Epithelial cell of esophagus (primary cell): ENCODE results near the gene NPM1.

Source experiments
- DNase-seq: peaks from one replicate; pipeline ENCODE4 v3.0.0; 2010; ENCODE audit warnings: low read depth
- H3K4me3 ChIP-seq: 2 replicates; pipeline ENCODE4 v1.5.1; 2011; ENCODE audit warnings: mild to moderate bottlenecking, low read length, control low read depth
- CTCF ChIP-seq: IDR thresholded peaks from 2 replicates; pipeline ENCODE4 v1.5.1; 2011; ENCODE audit warnings: low read depth, mild to moderate bottlenecking, low read length, control low read depth, inconsistent platforms; ENCODE audit not compliant: insufficient read depth; ENCODE audit errors: missing control alignments

The NPM1 gene

DNA sequence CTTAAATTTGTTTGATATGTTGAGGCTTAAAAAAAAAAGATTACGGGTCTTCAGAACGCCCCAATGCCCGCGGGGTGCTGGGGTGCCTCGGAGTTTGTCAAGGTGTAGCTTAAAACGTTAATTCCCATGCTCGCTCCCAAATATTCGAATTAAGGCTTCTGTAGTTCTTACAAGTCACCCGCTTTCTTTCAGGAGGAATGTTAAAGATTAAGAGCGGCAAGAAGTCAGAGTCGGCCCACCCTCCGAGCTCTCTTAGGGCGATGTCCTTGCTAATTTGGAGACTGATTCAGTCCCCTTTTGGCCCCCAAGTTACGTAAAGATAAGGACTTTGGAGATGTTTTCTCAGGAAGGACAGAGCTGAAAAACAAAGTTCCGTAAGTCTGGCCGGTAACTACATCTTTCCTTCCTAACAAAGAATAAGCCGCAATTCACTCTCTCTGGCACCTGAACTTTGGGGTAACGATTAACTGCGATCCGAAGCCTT lies 746 bp upstream of the NPM1 start:
- TF ChIP-seq CTCF, result no peak
- DNase-seq, result peak; percentile 8
- peak overlapping the region; percentile 92 for H3K4me3 ChIP-seq

GRCh38 chr5:171387970-171388815 lies 544 bp downstream of the NPM1 start:
- TF ChIP-seq CTCF, result no peak
- H3K4me3 ChIP-seq, result peak overlapping the region; percentile 92
- DNase-seq, result peak; percentile 82

- TF ChIP-seq CTCF, result no peak
- no peak for DNase-seq
- peak overlapping the region; percentile 92 for H3K4me3 ChIP-seq
Measured at GRCh38 chr5:171388816-171389168, 1.1 kb downstream of the NPM1 start.

DNA sequence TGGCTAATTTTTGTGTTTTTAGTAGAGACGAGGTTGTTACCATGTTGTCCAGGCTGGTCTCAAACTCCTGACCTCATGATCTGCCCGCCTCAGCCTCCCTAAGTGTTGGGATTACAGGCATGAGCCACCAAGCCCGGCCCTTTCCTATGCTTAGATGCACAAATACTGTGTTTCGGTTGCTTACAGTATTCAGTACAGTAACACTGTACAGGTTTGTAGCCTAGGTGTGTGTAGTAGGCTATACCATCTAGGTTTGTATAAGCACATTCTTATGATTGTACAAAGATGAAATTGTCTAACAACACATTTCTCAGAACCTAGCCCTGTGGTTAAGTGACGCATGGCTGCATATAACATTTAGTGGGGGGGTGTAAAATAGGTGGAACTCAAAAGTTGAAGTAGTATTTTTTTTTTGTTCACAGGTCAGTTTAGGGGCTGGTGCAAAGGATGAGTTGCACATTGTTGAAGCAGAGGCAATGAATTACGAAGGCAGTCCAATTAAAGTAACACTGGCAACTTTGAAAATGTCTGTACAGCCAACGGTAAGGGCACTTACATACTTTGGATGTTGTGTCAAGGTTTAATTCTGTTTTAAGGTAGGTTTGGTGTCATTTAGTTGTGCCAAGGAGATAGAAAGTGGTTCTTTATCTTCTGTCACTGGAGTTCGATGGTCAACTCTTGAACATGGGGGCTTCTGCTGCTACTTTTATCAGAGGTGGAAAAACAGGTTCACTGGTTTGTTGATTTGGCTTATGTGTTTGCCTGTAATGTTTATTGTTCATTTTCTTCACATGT lies 3.4 kb downstream of the NPM1 start:
- peak overlapping the region; percentile 92 for H3K4me3 ChIP-seq
- DNase-seq, result peak; percentile 23
- TF ChIP-seq CTCF, result no peak

DNA sequence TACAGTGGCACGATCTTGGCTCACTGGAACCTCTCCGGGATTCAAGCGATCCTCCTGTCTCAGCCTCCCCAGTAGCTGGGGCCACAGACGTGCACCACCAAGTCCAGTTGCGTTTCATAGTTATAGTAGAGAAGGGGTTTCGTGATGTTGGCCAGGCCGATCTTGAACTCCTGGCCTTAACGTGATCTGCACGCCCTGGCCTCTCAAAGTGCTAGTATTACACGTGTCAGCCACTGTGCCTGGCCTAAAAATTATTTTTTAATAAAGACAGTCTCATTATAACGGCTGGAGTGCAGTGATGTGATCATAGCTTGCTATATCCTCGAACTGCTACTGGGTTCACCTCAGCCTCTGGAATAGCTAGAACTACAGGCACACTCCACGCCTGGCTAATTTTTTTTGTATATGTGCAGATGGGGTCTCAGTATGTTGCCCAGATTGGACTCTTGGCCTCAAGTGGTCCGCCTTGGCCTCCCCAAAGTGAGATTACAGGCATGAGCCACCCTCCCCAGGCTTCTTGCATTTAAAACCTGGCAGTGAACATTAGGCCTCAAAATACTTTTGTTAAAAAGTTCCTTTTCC lies 4.4 kb downstream of the NPM1 start:
- TF ChIP-seq CTCF, result no peak
- no peak for DNase-seq
- no peak overlapping the region for H3K4me3 ChIP-seq

GRCh38 chr5:171392585-171393159 lies 5.0 kb downstream of the NPM1 start:
- no peak for DNase-seq
- no peak overlapping the region for H3K4me3 ChIP-seq
- TF ChIP-seq CTCF, result no peak
